ENCODE measurements around the gene FBXO21.

The FBXO21 gene

DNA sequence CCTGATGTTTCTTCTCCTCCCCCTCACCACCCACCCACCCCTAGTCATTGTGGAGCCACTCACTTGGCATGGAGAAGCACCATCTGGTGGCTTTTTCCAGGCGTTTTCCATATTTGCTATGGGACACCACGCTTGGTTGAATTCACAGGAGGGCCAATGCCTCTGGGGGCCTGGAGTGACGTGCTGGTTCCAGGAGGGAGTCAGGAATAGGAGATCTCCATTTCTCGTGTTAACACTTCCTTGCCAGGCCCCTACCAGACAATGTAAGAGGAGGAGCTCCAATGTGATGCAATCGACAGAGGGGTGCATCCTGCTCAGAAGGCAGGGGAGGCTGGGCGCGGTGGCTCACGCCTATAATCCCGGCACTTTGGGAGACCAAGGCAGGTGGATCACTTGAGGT, 69.5 kb downstream of the FBXO21 start:
- DNase-seq = no peak
- Histone ChIP-seq H3K9me3 (replicated peaks; ENCODE audit: insufficient read depth, low read length) (no peaks in the 10 kb centered on the region), H3K9me2 (replicated peaks; ENCODE audit: insufficient read depth, low read length) (no peaks in the 10 kb centered on the region), H3F3A (ENCODE audit: insufficient read depth, low read length) (peaks cover 8% of the 10 kb centered on the region), H3K4me2 (ENCODE audit: low read depth, low read length) (no peak overlapping the region), H3K79me2 (ENCODE audit: low read length) (no peaks in the 10 kb centered on the region), H4K20me1 (ENCODE audit: insufficient read depth, low read length) (no peaks in the 10 kb centered on the region), H3K4me3 (ENCODE audit: low read length) (no peak overlapping the region), H3K36me3 (replicated peaks; ENCODE audit: insufficient read depth, low read length) (no peaks in the 10 kb centered on the region), H2AFZ (ENCODE audit: low read length) (no peak overlapping the region), H3K9ac (ENCODE audit: low read length) (no peak overlapping the region), H3K4me1 (ENCODE audit: low read length) (peaks cover 11% of the 10 kb centered on the region; the same call in 1 of the 2 replicates), H3K27ac (ENCODE audit: low read length) (no peak overlapping the region), H3K27me3 (replicated peaks; ENCODE audit: insufficient read depth, low read length) (no peaks in the 10 kb centered on the region)
- TF ChIP-seq EZH2 (optimal IDR thresholded peaks at IDR 0.05; ENCODE audit: low read depth, low read length) (no peak), EZH2phosphoT487 (IDR thresholded peaks at IDR 0.05; ENCODE audit: low read length) (no peak)
- TF ChIP-seq, protein P1, sequence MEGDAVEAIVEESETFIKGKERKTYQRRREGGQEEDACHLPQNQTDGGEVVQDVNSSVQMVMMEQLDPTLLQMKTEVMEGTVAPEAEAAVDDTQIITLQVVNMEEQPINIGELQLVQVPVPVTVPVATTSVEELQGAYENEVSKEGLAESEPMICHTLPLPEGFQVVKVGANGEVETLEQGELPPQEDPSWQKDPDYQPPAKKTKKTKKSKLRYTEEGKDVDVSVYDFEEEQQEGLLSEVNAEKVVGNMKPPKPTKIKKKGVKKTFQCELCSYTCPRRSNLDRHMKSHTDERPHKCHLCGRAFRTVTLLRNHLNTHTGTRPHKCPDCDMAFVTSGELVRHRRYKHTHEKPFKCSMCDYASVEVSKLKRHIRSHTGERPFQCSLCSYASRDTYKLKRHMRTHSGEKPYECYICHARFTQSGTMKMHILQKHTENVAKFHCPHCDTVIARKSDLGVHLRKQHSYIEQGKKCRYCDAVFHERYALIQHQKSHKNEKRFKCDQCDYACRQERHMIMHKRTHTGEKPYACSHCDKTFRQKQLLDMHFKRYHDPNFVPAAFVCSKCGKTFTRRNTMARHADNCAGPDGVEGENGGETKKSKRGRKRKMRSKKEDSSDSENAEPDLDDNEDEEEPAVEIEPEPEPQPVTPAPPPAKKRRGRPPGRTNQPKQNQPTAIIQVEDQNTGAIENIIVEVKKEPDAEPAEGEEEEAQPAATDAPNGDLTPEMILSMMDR (IDR thresholded peaks at IDR 0.05; ENCODE audit: low read length) = no peak

DNA sequence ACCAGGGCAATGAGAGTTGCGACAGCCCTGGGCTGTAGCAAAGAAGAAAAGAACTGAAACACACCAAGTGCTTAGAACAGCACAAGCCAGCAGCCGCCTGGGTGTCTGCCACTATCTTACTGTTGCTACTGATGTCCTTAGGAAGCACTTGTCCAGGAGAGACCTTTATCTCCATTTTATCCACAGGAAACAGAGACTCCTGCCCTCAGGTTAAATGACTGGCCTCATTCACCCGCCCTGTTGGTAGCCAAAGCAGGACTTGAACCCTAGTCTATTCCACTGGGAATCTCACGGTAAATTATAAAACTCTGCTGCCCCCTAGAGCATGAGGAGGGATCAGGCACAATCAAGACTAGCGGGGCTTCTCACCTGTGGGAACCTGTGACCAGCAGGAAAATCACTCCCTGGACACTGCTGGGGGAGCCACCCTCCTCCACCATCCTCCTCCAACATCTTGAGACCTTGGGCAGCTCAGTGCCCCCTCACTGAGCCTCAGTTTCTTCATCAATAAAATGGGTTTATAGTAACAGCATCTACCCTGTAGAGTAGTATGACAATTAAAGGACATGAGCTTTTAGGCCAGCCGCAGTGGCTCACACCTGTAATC, 70.6 kb downstream of the FBXO21 start:
- no peaks in the 10 kb centered on the region for H3K79me2 ChIP-seq (ENCODE audit: low read length)
- H3K9me2 ChIP-seq (replicated peaks; ENCODE audit: insufficient read depth, low read length) = no peaks in the 10 kb centered on the region
- no peaks in the 10 kb centered on the region for H3K36me3 ChIP-seq (replicated peaks; ENCODE audit: insufficient read depth, low read length)
- H4K20me1 ChIP-seq (ENCODE audit: insufficient read depth, low read length) = no peaks in the 10 kb centered on the region
- peak overlapping the region; percentile 72 for H3K9ac ChIP-seq (ENCODE audit: low read length)
- H3K27ac ChIP-seq (ENCODE audit: low read length) = peak overlapping the region; percentile 90
- H2AFZ ChIP-seq (ENCODE audit: low read length) = peak overlapping the region; percentile 28
- no peaks in the 10 kb centered on the region for H3K9me3 ChIP-seq (replicated peaks; ENCODE audit: insufficient read depth, low read length)
- H3F3A ChIP-seq (ENCODE audit: insufficient read depth, low read length) = peaks cover 8% of the 10 kb centered on the region
- peak; percentile 33 for DNase-seq
- peak overlapping the region; percentile 33; the same call in 1 of the 2 replicates for H3K4me3 ChIP-seq (ENCODE audit: low read length)
- peak overlapping the region; percentile 67 for H3K4me2 ChIP-seq (ENCODE audit: low read depth, low read length)
- H3K4me1 ChIP-seq (ENCODE audit: low read length) = peaks cover 11% of the 10 kb centered on the region; the same call in 1 of the 2 replicates
- TF ChIP-seq, protein P1 (IDR thresholded peaks at IDR 0.05; ENCODE audit: low read length) = peak; percentile 65
- TF ChIP-seq EZH2 (optimal IDR thresholded peaks at IDR 0.05; ENCODE audit: low read depth, low read length) = no peak
- H3K27me3 ChIP-seq (replicated peaks; ENCODE audit: insufficient read depth, low read length) = no peaks in the 10 kb centered on the region

DNA sequence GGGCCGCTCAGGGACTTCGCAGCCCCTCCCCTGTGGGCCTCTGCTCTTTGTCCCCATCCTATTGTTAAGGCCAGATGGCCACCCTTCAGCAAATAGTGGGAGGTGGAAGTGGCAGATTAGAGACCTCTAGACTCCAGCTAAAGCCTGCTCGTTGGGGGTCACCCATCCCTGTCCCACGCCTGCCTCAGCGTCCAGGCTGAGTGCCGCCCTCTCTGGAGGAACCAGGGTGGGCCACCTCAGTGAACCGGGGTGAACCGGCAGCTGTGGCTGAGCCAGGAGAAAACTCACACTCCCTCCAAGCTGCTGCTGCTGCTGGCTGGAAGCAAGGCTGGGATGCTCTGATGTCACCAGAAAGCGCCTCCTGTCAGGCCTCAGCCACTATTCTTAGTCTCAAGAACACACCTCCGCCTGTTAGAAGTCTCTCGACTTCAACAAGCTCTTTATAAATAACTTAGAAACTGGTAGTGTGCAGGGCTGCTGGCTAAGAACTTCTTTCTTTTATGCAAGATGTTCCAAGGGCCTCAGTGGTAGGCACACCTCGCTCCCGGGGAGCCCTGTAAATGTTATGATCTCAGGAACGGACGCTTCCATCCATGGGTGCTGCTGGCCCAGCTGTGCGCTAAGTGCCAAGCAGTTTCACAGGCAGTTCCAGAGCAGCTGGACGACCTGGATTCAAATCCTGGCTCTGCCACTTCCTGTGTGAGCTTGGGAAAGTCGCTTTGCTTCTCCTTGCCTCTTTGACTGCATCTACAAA, 71.3 kb downstream of the FBXO21 start:
- Histone ChIP-seq H2AFZ (ENCODE audit: low read length) (peak overlapping the region; percentile 28), H3K9me2 (replicated peaks; ENCODE audit: insufficient read depth, low read length) (no peaks in the 10 kb centered on the region), H3K9ac (ENCODE audit: low read length) (peak overlapping the region; percentile 72), H3K4me1 (ENCODE audit: low read length) (peaks cover 11% of the 10 kb centered on the region; the same call in 1 of the 2 replicates), H4K20me1 (ENCODE audit: insufficient read depth, low read length) (no peaks in the 10 kb centered on the region), H3K27ac (ENCODE audit: low read length) (peak overlapping the region; percentile 90), H3K79me2 (ENCODE audit: low read length) (no peaks in the 10 kb centered on the region), H3K27me3 (replicated peaks; ENCODE audit: insufficient read depth, low read length) (no peaks in the 10 kb centered on the region), H3K4me2 (ENCODE audit: low read depth, low read length) (peak overlapping the region; percentile 67), H3K9me3 (replicated peaks; ENCODE audit: insufficient read depth, low read length) (no peaks in the 10 kb centered on the region), H3K36me3 (replicated peaks; ENCODE audit: insufficient read depth, low read length) (no peaks in the 10 kb centered on the region), H3K4me3 (ENCODE audit: low read length) (peak overlapping the region; percentile 33; the same call in 1 of the 2 replicates), H3F3A (ENCODE audit: insufficient read depth, low read length) (peaks cover 8% of the 10 kb centered on the region)
- DNase-seq = peak; percentile 55
- TF ChIP-seq, protein P1 (IDR thresholded peaks at IDR 0.05; ENCODE audit: low read length) = no peak
- TF ChIP-seq EZH2phosphoT487 (IDR thresholded peaks at IDR 0.05; ENCODE audit: low read length) (no peak), EZH2 (optimal IDR thresholded peaks at IDR 0.05; ENCODE audit: low read depth, low read length) (no peak)

All from MM.1S (cell line).